Neural cell (in vitro differentiated cells): ENCODE results near the gene ATXN2. TPM values are rescaled to one million over a fixed set of nuclear protein-coding genes. Genes with fewer than 3 reads are reported as not detected.

Source experiments
- H2AFZ ChIP-seq: fragments of 200-600, 300-800 bp; sonication (generic), shearing (Covaris generic); 2 replicates; pipeline ENCODE4 v1.6.0; 2014; ENCODE audit warnings: low read depth, mild to moderate bottlenecking, antibody characterized with exemption, low read length, moderate library complexity
- H3F3A ChIP-seq: fragments of 200-600 bp; shearing (Covaris generic); 2 replicates; pipeline ENCODE4 v1.6.1; 2016; ENCODE audit warnings: mild to moderate bottlenecking, moderate library complexity, mixed read lengths, antibody characterized with exemption, low read length; ENCODE audit not compliant: insufficient read depth, poor library complexity, severe bottlenecking
- H3K27ac ChIP-seq: fragments of 200-600, 300-800 bp; sonication (generic), shearing (Covaris generic); 2 replicates; pipeline ENCODE4 v1.5.1; 2014; ENCODE audit warnings: mild to moderate bottlenecking, low read length, moderate library complexity
- H3K27me3 ChIP-seq: fragments of 300-800, 200-600 bp; sonication (generic), shearing (Covaris generic); 2 replicates; pipeline ENCODE4 v1.6.0; 2014; ENCODE audit warnings: mild to moderate bottlenecking, low read depth, low read length, moderate library complexity; ENCODE audit not compliant: insufficient read depth
- H3K36me3 ChIP-seq: fragments of 300-800, 200-600 bp; sonication (generic), shearing (Covaris generic); 2 replicates; pipeline ENCODE4 v1.5.1; 2014; ENCODE audit warnings: mild to moderate bottlenecking, antibody characterized with exemption, low read length, moderate library complexity; ENCODE audit not compliant: insufficient read depth
- H3K4me2 ChIP-seq: fragments of 300-800, 200-600 bp; sonication (generic), shearing (Covaris generic); 2 replicates; pipeline ENCODE4 v1.6.0; 2014; ENCODE audit warnings: mild to moderate bottlenecking, low read length
- H3K4me3 ChIP-seq: fragments of 300-800, 200-600 bp; sonication (generic), shearing (Covaris generic); 2 replicates; pipeline ENCODE4 v1.5.1; 2014; ENCODE audit warnings: mild to moderate bottlenecking, low read length, moderate library complexity
- H3K79me2 ChIP-seq: fragments of 200-600 bp; shearing (Covaris generic); replicated peaks from 2 replicates; pipeline ENCODE4 v1.6.0; 2014; ENCODE audit warnings: mild to moderate bottlenecking, low read length, moderate library complexity; ENCODE audit not compliant: insufficient read depth
- H3K9ac ChIP-seq: fragments of 300-800, 200-600 bp; sonication (generic), shearing (Covaris generic); 2 replicates; pipeline ENCODE4 v1.6.1; 2016; ENCODE audit warnings: mild to moderate bottlenecking, low read length, mixed read lengths
- H3K9me2 ChIP-seq: fragments of 200-600 bp; shearing (Covaris generic); 2 replicates; pipeline ENCODE4 v1.6.1; 2016; ENCODE audit warnings: mild to moderate bottlenecking, low read length, mixed read lengths; ENCODE audit not compliant: insufficient read depth
- H3K9me3 ChIP-seq: fragments of 200-600, 300-800 bp; sonication (generic), shearing (Covaris generic); 2 replicates; pipeline ENCODE4 v1.6.1; 2016; ENCODE audit warnings: mild to moderate bottlenecking, mixed run types, low read length, moderate library complexity, mixed read lengths
- H4K20me1 ChIP-seq: fragments of 200-600 bp; shearing (Covaris generic); 2 replicates; pipeline ENCODE4 v1.6.1; 2016; ENCODE audit warnings: mild to moderate bottlenecking, mixed run types; ENCODE audit not compliant: insufficient read depth
- CTCF ChIP-seq: fragments of 450-650 bp; IDR thresholded peaks from 2 replicates; pipeline ENCODE4 v1.5.1; 2014; ENCODE audit warnings: antibody characterized with exemption, mild to moderate bottlenecking, moderate library complexity; ENCODE audit not compliant: poor library complexity, severe bottlenecking
- EP300 ChIP-seq: fragments of 450-650 bp; conservative IDR thresholded peaks from 2 replicates; pipeline ENCODE4 v1.6.1; 2014; ENCODE audit warnings: antibody characterized with exemption, mild to moderate bottlenecking, moderate library complexity; ENCODE audit not compliant: poor library complexity, severe bottlenecking
- EZH2 ChIP-seq: fragments of 200-600, 300-800 bp; shearing (Covaris generic), sonication (generic); IDR thresholded peaks from 2 replicates; pipeline ENCODE4 v1.6.1; 2014; ENCODE audit warnings: antibody characterized with exemption, low read length, borderline replicate concordance, mild to moderate bottlenecking; ENCODE audit not compliant: insufficient read depth, poor library complexity, severe bottlenecking
- MXI1 ChIP-seq: fragments of 450-650 bp; conservative IDR thresholded peaks from 2 replicates; pipeline ENCODE4 v1.6.1; 2014; ENCODE audit warnings: antibody characterized with exemption, mild to moderate bottlenecking; ENCODE audit not compliant: poor library complexity, severe bottlenecking
- POLR2AphosphoS5 ChIP-seq: IDR thresholded peaks from 2 replicates; pipeline ENCODE4 v1.6.1; 2012
- RAD21 ChIP-seq: fragments of 450-650 bp; conservative IDR thresholded peaks from 2 replicates; pipeline ENCODE4 v1.6.1; 2014; ENCODE audit warnings: antibody characterized with exemption, mild to moderate bottlenecking, moderate library complexity
- REST ChIP-seq: IDR thresholded peaks from 2 replicates; pipeline ENCODE4 v1.6.1; 2012; ENCODE audit warnings: borderline replicate concordance
- SMC3 ChIP-seq: fragments of 450-650 bp; conservative IDR thresholded peaks from 2 replicates; pipeline ENCODE4 v1.6.1; 2014; ENCODE audit warnings: antibody characterized with exemption, mild to moderate bottlenecking, moderate library complexity; ENCODE audit not compliant: poor library complexity
- TAF1 ChIP-seq: IDR thresholded peaks from 2 replicates; pipeline ENCODE4 v1.6.1; 2012; ENCODE audit warnings: low read depth
- polyA plus RNA-seq: library from polyadenylated mRNA; depleted of rRNA; stranded (reverse); fragments of >200 nt; gene quantifications from 2 replicates; pipeline ENCODE4 v1.2.3, GENCODE V29; 2014

Gene ATXN2
- polyA plus RNA-seq, 1 donor from 2014 or later: 12.6 TPM

- Histone ChIP-seq H3K27me3 (no peaks in the 10 kb centered on the region), H3F3A (no peaks in the 10 kb centered on the region), H3K79me2 (no peaks in the 10 kb centered on the region), H2AFZ (no peak overlapping the region), H4K20me1 (no peaks in the 10 kb centered on the region), H3K9me3 (no peaks in the 10 kb centered on the region), H3K9me2 (no peaks in the 10 kb centered on the region), H3K27ac (no peak overlapping the region), H3K4me3 (no peak overlapping the region), H3K4me2 (no peak overlapping the region), H3K36me3 (no peaks in the 10 kb centered on the region), H3K9ac (no peak overlapping the region)
- no peak for TF ChIP-seq CTCF
- TF ChIP-seq SMC3: no peak
- TF ChIP-seq MXI1: no peak
- TF ChIP-seq TAF1: no peak
- no peak for TF ChIP-seq EZH2
- TF ChIP-seq EP300: no peak
- TF ChIP-seq POLR2AphosphoS5: no peak
- TF ChIP-seq REST: no peak
- TF ChIP-seq RAD21: no peak
These were observed 152.2 kb downstream of the ATXN2 start for GRCh38 chr12:111446631-111447570.

- TF ChIP-seq TAF1: no peak
- no peak for TF ChIP-seq EP300
- TF ChIP-seq REST: no peak
- H4K20me1 ChIP-seq: no peaks in the 10 kb centered on the region
- H3K9me2 ChIP-seq: no peaks in the 10 kb centered on the region
- no peak overlapping the region for H2AFZ ChIP-seq
- H3K36me3 ChIP-seq: no peaks in the 10 kb centered on the region
- no peak overlapping the region for H3K27ac ChIP-seq
- no peak overlapping the region for H3K4me3 ChIP-seq
- H3K9me3 ChIP-seq: no peaks in the 10 kb centered on the region
- no peaks in the 10 kb centered on the region for H3K79me2 ChIP-seq
- H3K4me2 ChIP-seq: no peak overlapping the region
- H3K9ac ChIP-seq: no peak overlapping the region
- no peaks in the 10 kb centered on the region for H3K27me3 ChIP-seq
- H3F3A ChIP-seq: no peaks in the 10 kb centered on the region
These were observed 153.2 kb downstream of the ATXN2 start for GRCh38 chr12:111445726-111446581.
